Neural cell (in vitro differentiated cells): ENCODE measurements around the gene ACER1.

Experiments used
- EP300 ChIP-seq: fragments of 450-650 bp; conservative IDR thresholded peaks from 2 replicates; pipeline ENCODE4 v1.6.1; 2014; ENCODE audit warnings: antibody characterized with exemption, mild to moderate bottlenecking, moderate library complexity; ENCODE audit not compliant: poor library complexity, severe bottlenecking
- EZH2 ChIP-seq: fragments of 200-600, 300-800 bp; shearing (Covaris generic), sonication (generic); IDR thresholded peaks from 2 replicates; pipeline ENCODE4 v1.6.1; 2014; ENCODE audit warnings: antibody characterized with exemption, low read length, borderline replicate concordance, mild to moderate bottlenecking; ENCODE audit not compliant: insufficient read depth, poor library complexity, severe bottlenecking
- MXI1 ChIP-seq: fragments of 450-650 bp; conservative IDR thresholded peaks from 2 replicates; pipeline ENCODE4 v1.6.1; 2014; ENCODE audit warnings: antibody characterized with exemption, mild to moderate bottlenecking; ENCODE audit not compliant: poor library complexity, severe bottlenecking
- POLR2AphosphoS5 ChIP-seq: IDR thresholded peaks from 2 replicates; pipeline ENCODE4 v1.6.1; 2012
- SMC3 ChIP-seq: fragments of 450-650 bp; conservative IDR thresholded peaks from 2 replicates; pipeline ENCODE4 v1.6.1; 2014; ENCODE audit warnings: antibody characterized with exemption, mild to moderate bottlenecking, moderate library complexity; ENCODE audit not compliant: poor library complexity
- TAF1 ChIP-seq: IDR thresholded peaks from 2 replicates; pipeline ENCODE4 v1.6.1; 2012; ENCODE audit warnings: low read depth
- TF ChIP-seq, protein P1 (sequence below): fragments of 450-650 bp; IDR thresholded peaks from 2 replicates; pipeline ENCODE4 v1.5.1; 2014; ENCODE audit warnings: antibody characterized with exemption, mild to moderate bottlenecking, moderate library complexity; ENCODE audit not compliant: poor library complexity, severe bottlenecking
- TF ChIP-seq, protein P2 (sequence below): IDR thresholded peaks from 2 replicates; pipeline ENCODE4 v1.6.1; 2012; ENCODE audit warnings: borderline replicate concordance

DNA sequence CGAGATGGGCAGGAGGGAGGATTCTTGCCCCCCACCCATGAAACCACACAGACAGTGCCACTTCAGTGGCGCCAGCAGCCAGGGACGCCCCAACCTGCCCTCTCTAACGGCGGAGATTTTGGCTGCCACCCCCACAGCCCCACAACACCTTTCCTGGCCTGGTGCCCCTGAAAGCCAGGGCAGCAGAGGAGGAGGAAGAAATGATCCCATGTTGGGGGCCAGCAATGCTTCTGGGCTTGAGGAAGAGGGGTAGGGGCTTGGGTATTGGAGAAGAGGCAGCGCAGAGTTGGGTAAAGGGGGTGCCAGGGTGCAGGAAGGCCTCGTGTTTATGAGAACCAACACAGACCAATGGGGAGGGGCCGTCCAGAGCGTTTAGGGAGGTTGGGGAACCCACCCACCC lies 55.4 kb downstream of the ACER1 start:
- TF ChIP-seq, protein P1, sequence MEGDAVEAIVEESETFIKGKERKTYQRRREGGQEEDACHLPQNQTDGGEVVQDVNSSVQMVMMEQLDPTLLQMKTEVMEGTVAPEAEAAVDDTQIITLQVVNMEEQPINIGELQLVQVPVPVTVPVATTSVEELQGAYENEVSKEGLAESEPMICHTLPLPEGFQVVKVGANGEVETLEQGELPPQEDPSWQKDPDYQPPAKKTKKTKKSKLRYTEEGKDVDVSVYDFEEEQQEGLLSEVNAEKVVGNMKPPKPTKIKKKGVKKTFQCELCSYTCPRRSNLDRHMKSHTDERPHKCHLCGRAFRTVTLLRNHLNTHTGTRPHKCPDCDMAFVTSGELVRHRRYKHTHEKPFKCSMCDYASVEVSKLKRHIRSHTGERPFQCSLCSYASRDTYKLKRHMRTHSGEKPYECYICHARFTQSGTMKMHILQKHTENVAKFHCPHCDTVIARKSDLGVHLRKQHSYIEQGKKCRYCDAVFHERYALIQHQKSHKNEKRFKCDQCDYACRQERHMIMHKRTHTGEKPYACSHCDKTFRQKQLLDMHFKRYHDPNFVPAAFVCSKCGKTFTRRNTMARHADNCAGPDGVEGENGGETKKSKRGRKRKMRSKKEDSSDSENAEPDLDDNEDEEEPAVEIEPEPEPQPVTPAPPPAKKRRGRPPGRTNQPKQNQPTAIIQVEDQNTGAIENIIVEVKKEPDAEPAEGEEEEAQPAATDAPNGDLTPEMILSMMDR: no peak
- TF ChIP-seq POLR2AphosphoS5: no peak
- no peak for TF ChIP-seq EP300
- TF ChIP-seq EZH2: no peak
- TF ChIP-seq, protein P2, sequence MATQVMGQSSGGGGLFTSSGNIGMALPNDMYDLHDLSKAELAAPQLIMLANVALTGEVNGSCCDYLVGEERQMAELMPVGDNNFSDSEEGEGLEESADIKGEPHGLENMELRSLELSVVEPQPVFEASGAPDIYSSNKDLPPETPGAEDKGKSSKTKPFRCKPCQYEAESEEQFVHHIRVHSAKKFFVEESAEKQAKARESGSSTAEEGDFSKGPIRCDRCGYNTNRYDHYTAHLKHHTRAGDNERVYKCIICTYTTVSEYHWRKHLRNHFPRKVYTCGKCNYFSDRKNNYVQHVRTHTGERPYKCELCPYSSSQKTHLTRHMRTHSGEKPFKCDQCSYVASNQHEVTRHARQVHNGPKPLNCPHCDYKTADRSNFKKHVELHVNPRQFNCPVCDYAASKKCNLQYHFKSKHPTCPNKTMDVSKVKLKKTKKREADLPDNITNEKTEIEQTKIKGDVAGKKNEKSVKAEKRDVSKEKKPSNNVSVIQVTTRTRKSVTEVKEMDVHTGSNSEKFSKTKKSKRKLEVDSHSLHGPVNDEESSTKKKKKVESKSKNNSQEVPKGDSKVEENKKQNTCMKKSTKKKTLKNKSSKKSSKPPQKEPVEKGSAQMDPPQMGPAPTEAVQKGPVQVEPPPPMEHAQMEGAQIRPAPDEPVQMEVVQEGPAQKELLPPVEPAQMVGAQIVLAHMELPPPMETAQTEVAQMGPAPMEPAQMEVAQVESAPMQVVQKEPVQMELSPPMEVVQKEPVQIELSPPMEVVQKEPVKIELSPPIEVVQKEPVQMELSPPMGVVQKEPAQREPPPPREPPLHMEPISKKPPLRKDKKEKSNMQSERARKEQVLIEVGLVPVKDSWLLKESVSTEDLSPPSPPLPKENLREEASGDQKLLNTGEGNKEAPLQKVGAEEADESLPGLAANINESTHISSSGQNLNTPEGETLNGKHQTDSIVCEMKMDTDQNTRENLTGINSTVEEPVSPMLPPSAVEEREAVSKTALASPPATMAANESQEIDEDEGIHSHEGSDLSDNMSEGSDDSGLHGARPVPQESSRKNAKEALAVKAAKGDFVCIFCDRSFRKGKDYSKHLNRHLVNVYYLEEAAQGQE: no peak
- no peak for TF ChIP-seq TAF1
- no peak for TF ChIP-seq MXI1
- no peak for TF ChIP-seq SMC3
